Stimulated activated CD4-positive, alpha-beta T cell treated with anti-CD3 and anti-CD28 coated beads, TNF-alpha, amount 100 ng/mL, for 4 hours (primary cell): ENCODE results near the gene ADARB2.
"Not testable (repeated sequence)": the region's sequence is repeated elsewhere in the genome, so short reads cannot be mapped to it uniquely, and the experiment has no call there.

Source experiments
- DNase-seq, 3 experiments: peaks; one replicate each; pipeline ENCODE4 v3.0.0-alpha.2; 2020; ENCODE audit warnings: low read depth in 3 of 3

Gene ADARB2

DNA sequence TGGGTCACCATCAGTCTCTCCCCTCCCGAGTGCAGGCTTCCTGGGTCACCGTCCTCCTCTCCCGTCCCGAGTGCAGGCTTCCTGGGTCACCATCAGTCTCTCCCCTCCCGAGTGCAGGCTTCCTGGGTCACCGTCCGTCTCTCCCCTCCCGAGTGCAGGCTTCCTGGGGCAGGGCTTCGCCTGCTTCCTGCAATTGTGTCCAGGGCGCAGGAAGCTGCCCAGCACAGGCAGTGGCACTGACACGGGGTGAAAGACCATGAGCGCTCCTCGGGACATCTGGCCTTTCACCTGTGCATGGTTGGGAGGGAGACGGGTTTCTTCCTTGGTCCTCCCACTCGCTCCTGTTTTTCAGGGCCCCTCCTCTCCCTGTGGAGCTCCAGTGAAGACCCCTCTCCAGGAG lies 339.2 kb downstream of the ADARB2 start:
- not testable (repeated sequence) for DNase-seq

DNA sequence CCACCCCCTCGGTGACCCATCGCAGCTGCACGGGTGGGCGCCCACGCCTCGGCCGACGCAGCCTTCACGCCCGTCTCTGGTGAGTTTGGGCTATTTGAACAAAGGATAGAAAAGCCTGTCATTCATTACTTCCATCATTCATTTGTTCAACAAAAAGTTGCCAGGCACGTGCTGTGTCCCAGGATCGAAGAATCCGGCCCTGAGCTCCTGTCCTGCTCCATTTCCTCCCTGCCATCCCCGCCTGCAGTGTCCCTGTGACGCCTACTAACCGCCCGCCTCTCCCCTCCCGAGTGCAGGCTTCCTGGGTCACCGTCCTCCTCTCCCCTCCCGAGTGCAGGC lies 341.1 kb downstream of the ADARB2 start:
- DNase-seq = no peak

GRCh38 chr10:1395481-1396296 lies 341.6 kb downstream of the ADARB2 start:
- no peak for DNase-seq

GRCh38 chr10:1395025-1395480 lies 342.3 kb downstream of the ADARB2 start:
- DNase-seq = no peak

DNA sequence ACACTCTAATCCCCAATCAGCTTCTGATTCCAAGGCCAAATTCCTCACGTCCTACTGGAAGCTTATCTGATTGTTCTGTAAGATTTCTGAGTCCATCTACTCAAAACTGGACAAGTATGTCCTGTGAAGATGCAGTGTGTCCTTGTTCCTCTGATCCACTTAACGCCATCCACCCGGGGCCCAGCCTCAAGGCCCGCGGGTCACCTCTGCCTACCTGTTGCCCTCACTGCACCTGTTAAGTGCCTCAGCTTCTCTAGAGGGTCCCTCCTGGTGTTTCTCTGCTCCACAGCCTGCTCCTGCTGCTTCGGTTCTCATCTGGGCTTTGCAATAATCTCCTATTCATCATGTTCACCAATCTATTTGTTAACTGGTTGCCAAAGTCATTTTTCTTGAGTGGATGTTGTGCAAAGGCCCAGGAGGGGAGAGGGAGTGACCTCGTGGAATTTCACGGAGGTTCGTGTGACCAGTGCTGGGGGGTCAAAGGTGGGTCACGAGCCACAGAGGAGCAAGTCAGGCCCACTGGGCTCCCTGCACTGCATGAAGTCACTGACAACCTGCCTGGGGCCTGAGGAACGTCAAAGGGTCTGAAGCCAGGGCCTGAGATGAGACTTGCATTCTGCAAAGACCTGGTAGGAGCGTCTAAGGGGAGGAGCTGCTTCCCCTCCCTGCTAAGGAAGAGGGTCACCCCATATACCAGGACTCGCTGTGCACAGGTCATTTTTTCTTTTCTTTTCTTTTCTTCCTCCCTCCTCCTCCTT lies 343.0 kb downstream of the ADARB2 start:
- DNase-seq = no peak

DNA sequence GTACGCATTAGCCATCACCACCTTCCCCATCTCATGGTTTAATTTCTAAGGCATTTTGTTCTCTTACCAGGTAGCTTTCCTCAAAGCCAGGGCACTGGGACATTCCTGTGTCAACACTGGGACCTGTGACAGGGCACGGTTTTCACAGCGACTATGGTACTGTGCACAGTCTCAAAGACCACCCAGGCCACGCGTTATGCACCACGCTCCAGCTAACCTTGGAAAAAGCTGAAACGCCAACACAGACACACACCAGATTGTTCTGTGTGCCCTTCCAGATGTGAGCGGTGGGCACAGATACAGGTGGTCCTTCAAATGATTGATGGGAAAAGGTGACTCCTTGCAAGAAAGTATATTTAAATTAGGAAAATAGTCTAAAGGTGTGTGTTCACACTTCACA lies 343.8 kb downstream of the ADARB2 start:
- DNase-seq = no peak

- no peak for DNase-seq
Observed at GRCh38 chr10:1392127-1392526, 345.2 kb downstream of the ADARB2 start.

GRCh38 chr10:1390200-1390599 lies 347.1 kb downstream of the ADARB2 start:
- DNase-seq = no peak

DNA sequence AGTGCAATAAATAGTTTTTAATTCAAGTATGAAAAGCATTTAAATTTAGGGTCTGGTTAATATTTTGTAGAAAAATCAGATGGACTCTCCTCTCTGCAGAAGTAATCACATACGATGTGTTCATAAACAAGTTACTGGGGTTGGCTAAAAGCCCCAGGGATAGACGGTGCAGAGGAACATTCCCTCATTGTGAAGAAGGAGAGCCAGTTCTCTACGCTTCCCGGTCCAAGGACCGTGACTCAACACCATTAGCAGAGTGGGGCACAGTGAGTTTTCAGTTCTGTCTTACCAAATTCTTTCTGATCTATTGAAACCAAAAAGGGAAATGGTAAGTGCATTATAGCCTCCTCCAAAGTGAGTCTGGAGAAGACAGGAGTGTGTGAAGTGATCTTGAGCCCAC lies 353.3 kb downstream of the ADARB2 start:
- DNase-seq = no peak

DNA sequence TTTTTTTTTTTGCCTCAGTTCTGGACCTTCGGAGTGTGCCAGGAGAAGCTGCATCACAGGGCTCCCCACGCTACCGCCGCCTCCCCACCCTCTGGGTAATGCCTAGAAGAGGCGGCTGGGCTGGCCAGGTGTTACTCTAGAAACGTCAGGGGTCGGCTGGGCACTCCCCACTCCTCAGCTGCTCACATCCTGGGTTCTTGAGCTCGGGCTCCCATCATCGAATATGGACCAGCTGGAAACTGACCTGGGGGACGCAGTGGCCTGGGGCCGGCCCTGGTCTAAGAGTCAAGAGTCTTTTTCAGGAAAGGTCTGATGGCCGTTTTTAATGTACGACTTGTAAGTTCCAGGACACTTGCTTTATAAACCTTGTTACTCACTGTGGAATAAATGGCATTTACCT lies 354.6 kb downstream of the ADARB2 start:
- no peak for DNase-seq

DNA sequence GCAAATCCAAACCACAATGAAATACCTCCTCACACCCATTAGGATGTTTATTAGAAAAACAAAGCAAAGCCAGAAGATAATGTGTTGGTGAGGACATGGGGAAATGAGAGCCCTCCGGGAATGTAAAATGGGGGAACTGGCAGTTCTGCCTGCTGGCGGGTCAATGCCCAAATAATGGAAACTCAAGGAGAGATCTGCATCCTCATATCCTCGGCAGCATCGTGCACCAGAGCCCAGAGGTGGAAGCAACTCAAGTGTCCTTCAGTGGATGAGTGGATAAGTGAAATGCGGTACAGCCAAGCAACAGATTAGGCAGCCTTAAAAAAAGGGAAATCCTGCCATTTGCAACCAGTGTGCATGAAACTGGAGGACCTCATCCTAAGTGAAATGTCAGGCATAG lies 356.0 kb downstream of the ADARB2 start:
- no peak for DNase-seq

- DNase-seq = no peak
Observed at GRCh38 chr10:1380088-1380671, 357.1 kb downstream of the ADARB2 start.

- DNase-seq = no peak
Observed at GRCh38 chr10:1379601-1380000, 357.7 kb downstream of the ADARB2 start.

- no peak for DNase-seq
Observed at GRCh38 chr10:1378473-1378872, 358.9 kb downstream of the ADARB2 start.

GRCh38 chr10:1377740-1378397 lies 359.5 kb downstream of the ADARB2 start:
- no peak for DNase-seq

DNA sequence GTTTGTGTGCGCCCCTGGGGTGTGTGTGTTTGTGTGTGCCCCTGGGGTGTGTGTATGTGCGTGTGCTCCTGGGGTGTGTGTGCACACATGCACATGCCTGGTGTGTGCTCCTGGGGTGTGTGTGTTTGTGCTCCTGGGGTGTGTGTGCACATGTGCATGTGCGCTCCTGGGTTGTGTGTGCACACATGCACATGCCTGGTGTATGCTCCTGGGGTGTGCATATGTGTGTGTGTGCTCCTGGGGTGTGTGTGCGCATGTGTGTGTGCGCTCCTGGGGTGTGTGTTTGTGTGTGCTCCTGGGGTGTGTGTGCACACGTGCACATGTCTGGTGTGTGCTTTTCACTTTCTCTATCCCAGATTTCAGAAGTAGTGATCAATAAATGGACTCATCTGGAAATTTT lies 360.1 kb downstream of the ADARB2 start:
- no peak for DNase-seq

DNA sequence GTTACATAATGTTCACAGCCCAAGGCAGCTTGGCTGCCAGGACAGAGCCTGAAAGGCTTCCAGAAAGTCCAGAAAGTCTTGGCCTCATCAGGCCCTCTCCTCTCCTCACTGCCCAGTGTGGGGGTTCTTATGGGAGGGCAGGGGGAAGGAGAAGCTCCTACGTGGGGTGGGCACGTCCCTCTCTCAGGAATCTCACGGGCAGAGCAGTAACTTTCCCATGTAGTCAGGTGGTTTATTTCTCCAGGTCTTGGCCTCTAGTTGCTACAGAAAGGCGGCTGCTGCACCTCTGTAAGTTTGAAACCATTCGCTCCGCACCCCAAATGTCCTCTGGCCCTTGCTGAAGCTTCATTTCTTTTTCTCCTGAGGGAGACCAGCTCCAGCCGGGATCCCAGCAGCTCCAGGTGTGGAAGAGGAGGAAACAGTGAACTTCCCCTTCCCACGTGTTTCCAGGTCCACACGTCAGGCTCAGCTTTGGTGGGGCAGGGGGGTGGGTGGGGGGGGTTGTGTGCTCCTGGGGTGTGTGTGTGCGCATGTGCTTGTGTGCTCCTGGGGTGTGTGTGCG lies 360.9 kb downstream of the ADARB2 start:
- DNase-seq = no peak

GRCh38 chr10:1375346-1376170 lies 361.8 kb downstream of the ADARB2 start:
- no peak for DNase-seq

DNA sequence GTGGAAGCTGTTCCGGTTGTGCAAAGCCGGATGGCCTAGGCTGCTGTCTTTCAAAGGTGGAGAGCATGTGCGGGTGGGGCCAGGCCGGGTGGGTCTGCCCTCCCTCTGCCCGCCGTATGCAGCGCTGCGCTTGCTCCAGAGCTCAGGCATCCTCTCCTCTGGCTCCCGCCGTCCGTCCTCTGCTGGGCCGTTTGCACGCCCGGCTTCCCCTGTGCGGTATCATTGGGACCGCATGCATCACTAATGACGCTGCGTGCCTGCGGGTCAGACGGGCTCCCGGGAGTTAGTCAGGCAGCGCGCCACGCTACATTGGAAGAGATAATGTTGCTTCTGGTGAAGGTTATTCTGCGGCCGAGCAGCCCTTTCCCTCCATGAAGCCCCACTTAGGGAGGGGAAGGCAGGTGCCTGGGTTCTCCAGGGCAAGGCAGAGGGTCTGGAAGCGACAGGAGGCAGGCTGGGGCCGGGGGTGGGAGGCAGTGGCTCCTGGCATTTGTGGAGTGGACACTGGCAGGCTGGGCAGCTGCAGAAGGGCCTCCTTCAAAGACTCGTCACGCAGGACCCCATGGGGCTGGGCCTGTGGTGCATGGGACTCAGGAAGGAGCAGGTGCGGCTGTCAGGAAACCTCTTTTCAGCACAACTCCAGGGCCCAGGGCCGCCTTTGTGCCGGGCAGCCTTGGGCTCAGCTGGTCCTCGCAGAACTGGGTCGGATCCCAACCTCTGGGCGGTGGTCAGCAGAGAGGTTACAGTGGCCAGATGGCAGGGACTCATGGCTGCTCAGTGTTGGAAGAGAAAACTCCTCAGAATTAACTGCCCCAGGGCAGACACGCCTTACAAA lies 362.6 kb downstream of the ADARB2 start:
- DNase-seq = no peak

DNA sequence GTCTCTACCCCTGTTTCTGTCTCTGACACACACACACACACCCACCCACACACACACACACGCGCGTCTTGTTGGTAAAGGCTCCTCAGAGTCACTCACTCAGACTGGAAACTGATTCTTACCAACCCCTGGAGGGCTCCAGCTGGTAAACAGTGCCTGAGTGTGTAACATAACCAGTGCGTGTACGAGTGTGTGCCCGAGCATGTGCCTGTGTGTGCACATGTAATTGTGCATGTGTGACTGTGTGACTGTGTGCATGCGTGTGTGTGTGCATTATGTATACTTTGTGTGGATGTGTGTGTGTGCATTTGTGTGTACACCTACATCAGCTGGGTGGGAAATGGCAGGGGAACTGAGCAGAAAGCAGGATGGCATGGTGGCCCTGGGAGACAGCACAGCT lies 364.0 kb downstream of the ADARB2 start:
- no peak for DNase-seq
